ENCODE measurements around the gene WDR90.
A peak's percentile ranks its signal among the peaks of the same experiment; 100 is the strongest.

WDR90 gene

GRCh38 chr16:637081-638018, 11.8 kb upstream of the WDR90 start:
- DNase-seq: peak in 47 of 56 donors; percentile 41 to 100 (median 95)

GRCh38 chr16:638034-638543, 11.1 kb upstream of the WDR90 start:
- DNase-seq: no peak

- no peak for DNase-seq
Observed at GRCh38 chr16:638836-639235, 10.3 kb upstream of the WDR90 start.

GRCh38 chr16:640614-641013, 8.6 kb upstream of the WDR90 start:
- DNase-seq: no peak

GRCh38 chr16:641326-642188, 7.6 kb upstream of the WDR90 start, which contains the start of gene MCRIP2:
TSS of gene MCRIP2 (plus strand) at chr16:641828. CDS start at chr16:641992, 164 bp downstream.
- peak in 53 of 56 donors; percentile 17 to 82 (median 61) for DNase-seq

GRCh38 chr16:642189-643049, 6.7 kb upstream of the WDR90 start:
- peak in 22 of 56 donors; percentile 9 to 54 (median 34) for DNase-seq

GRCh38 chr16:643050-643368, 6.2 kb upstream of the WDR90 start:
- DNase-seq: no peak

- DNase-seq: no peak
Observed at GRCh38 chr16:644556-644955, 4.6 kb upstream of the WDR90 start.

- DNase-seq: no peak
Observed at GRCh38 chr16:645852-646678, 3.1 kb upstream of the WDR90 start.

GRCh38 chr16:646679-647172, 2.4 kb upstream of the WDR90 start:
- no peak for DNase-seq

GRCh38 chr16:647173-647902, 1.8 kb upstream of the WDR90 start:
- DNase-seq: peak in 4 of 56 donors; percentile 7 to 38 (median 28)

- DNase-seq: peak in 4 of 56 donors; percentile 12 to 35 (median 22)
Observed at GRCh38 chr16:648071-648780, 939 bp upstream of the WDR90 start.

- no peak for DNase-seq
Observed at GRCh38 chr16:649631-650030, 466 bp downstream of the WDR90 start.

GRCh38 chr16:651844-652243, 2.7 kb downstream of the WDR90 start:
- no peak for DNase-seq

GRCh38 chr16:652454-653305, 3.5 kb downstream of the WDR90 start:
- DNase-seq: no peak

GRCh38 chr16:654034-654433, 4.9 kb downstream of the WDR90 start:
- no peak for DNase-seq

- no peak for DNase-seq
Observed at GRCh38 chr16:657487-657886, 8.3 kb downstream of the WDR90 start.
